ENCODE measurements around the gene GPHN.

Gene GPHN

GRCh38 chr14:67071506-67071905 lies 563.6 kb downstream of the GPHN start:
- DNase-seq = no peak

GRCh38 chr14:67077921-67078320 lies 570.0 kb downstream of the GPHN start:
- DNase-seq = no peak

- DNase-seq = no peak
Observed at GRCh38 chr14:67079846-67080245, 571.9 kb downstream of the GPHN start.

- DNase-seq = no peak
Observed at GRCh38 chr14:67108230-67108629, 600.3 kb downstream of the GPHN start.

GRCh38 chr14:67111022-67111421 lies 603.1 kb downstream of the GPHN start:
- DNase-seq = no peak

- DNase-seq = no peak
Observed at GRCh38 chr14:67112344-67112743, 604.4 kb downstream of the GPHN start.

- DNase-seq = no peak
Observed at GRCh38 chr14:67127174-67127573, 619.2 kb downstream of the GPHN start.

GRCh38 chr14:67129768-67130167 lies 621.8 kb downstream of the GPHN start:
- DNase-seq = no peak

- DNase-seq = no peak
Observed at GRCh38 chr14:67131691-67132090, 623.7 kb downstream of the GPHN start.

- DNase-seq = no peak
Observed at GRCh38 chr14:67133144-67133543, 625.2 kb downstream of the GPHN start.

- DNase-seq = no peak
Observed at GRCh38 chr14:67133595-67134441, 625.9 kb downstream of the GPHN start.

- no peak for DNase-seq
Observed at GRCh38 chr14:67137744-67138371, 629.9 kb downstream of the GPHN start.

- no peak for DNase-seq
Observed at GRCh38 chr14:67140556-67140955, 632.6 kb downstream of the GPHN start.

- no peak for DNase-seq
Observed at GRCh38 chr14:67141146-67141900, 633.4 kb downstream of the GPHN start.

GRCh38 chr14:67151082-67151666 lies 643.2 kb downstream of the GPHN start:
- no peak for DNase-seq

GRCh38 chr14:67158566-67158965 lies 650.6 kb downstream of the GPHN start:
- DNase-seq = no peak

- no peak for DNase-seq
Observed at GRCh38 chr14:67162385-67162784, 654.4 kb downstream of the GPHN start.

- no peak for DNase-seq
Observed at GRCh38 chr14:67166450-67166853, 658.5 kb downstream of the GPHN start.

- DNase-seq = no peak
Observed at GRCh38 chr14:67167420-67168109, 659.6 kb downstream of the GPHN start.

- DNase-seq = no peak
Observed at GRCh38 chr14:67168110-67168441, 660.1 kb downstream of the GPHN start.

GRCh38 chr14:67170660-67171059 lies 662.7 kb downstream of the GPHN start:
- DNase-seq = no peak

- DNase-seq = no peak
Observed at GRCh38 chr14:67172056-67172455, 664.1 kb downstream of the GPHN start.

- DNase-seq = no peak
Observed at GRCh38 chr14:67172520-67172919, 664.6 kb downstream of the GPHN start.
